Prostate gland (tissue), 2 donors: ENCODE measurements around the gene SIGLEC11.

Experiments
- POLR2A ChIP-seq: fragments of 450-650 bp; IDR thresholded peaks from one replicate; pipeline ENCODE4 v1.6.1; 2016; ENCODE audit warnings: antibody characterized with exemption, mild to moderate bottlenecking
- TF ChIP-seq, protein P1 (sequence below), 4 experiments: fragments of 200-600 bp in 2 of 4; fragments of 450-650 bp in 2 of 4; sonication (generic) in 2 of 4; IDR thresholded peaks; 1 replicate in 3 of 4; 2 replicates in 1 of 4; pipeline ENCODE4 v1.5.1; 2016 to 2019; ENCODE audit warnings: antibody characterized with exemption in 4 of 4, mild to moderate bottlenecking in 2 of 4, moderate library complexity in 2 of 4

DNA sequence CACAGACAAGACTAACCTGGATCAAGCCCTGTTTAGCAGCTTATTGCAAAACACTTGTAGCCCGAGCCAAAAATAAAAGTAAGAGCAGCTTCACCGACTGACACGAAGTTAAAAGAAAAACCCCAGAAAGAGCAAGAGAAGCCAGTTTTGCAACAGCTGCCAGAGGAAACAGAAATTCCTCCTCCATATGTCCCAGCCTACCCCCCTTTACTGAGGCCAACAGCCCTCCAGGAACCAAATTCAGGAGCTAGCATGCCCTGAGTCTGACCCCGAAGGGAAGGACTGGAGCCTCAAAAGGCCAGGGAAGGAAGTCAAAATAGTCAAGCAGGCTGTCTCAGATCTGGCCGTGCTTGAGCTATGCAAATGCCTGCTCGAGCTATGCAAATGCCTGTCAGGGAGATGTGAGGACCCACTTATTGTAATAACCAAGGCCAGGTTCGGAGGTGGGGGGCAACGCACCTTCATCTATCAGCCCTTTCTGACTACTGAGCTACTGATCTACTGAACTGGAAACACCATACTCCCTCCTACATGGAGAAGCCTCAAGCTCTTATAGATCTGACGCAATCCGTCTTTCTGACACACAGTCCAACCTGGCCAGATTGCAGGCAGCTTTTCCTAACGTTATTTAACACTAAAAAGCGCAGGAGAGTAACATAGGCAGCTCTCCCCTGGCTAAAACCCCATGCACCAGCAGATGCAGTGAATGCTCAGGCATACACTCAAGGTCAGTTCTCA, 6.7 kb downstream of the SIGLEC11 start:
- TF ChIP-seq, protein P1, sequence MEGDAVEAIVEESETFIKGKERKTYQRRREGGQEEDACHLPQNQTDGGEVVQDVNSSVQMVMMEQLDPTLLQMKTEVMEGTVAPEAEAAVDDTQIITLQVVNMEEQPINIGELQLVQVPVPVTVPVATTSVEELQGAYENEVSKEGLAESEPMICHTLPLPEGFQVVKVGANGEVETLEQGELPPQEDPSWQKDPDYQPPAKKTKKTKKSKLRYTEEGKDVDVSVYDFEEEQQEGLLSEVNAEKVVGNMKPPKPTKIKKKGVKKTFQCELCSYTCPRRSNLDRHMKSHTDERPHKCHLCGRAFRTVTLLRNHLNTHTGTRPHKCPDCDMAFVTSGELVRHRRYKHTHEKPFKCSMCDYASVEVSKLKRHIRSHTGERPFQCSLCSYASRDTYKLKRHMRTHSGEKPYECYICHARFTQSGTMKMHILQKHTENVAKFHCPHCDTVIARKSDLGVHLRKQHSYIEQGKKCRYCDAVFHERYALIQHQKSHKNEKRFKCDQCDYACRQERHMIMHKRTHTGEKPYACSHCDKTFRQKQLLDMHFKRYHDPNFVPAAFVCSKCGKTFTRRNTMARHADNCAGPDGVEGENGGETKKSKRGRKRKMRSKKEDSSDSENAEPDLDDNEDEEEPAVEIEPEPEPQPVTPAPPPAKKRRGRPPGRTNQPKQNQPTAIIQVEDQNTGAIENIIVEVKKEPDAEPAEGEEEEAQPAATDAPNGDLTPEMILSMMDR (IDR thresholded peaks at IDR 0.05) = no peak
- no peak for TF ChIP-seq POLR2A
